Naive B cell (primary cell): ENCODE data around the gene CHPT1. TPM values are rescaled to one million over a fixed set of nuclear protein-coding genes. Genes with fewer than 3 reads are reported as not detected.
"Not testable (repeated sequence)": the region's sequence is repeated elsewhere in the genome, so short reads cannot be mapped to it uniquely, and the experiment has no call there.

Experiments
- ATAC-seq, 2 donors: fragments of 150-1000 bp; cut with Tn5 transposase; 2 replicates each; pipeline ENCODE4 v1.10.0; 2021; ENCODE audit warnings: low read depth in 2 of 2, mild to moderate bottlenecking in 2 of 2, moderate library complexity in 2 of 2
- DNase-seq: peaks from one replicate; pipeline ENCODE4 v3.0.0; 2022
- H3K27ac Mint-ChIP-seq, 6 donors: one replicate each; pipeline ENCODE4 v1.8.0; 2020 to 2022; ENCODE audit warnings: mild to moderate bottlenecking in 6 of 6, mixed read lengths in 6 of 6, moderate library complexity in 5 of 6, inconsistent platforms in 2 of 6
- H3K27me3 Mint-ChIP-seq, 3 donors: one replicate each; pipeline ENCODE4 v1.8.0; 2021 to 2022; ENCODE audit warnings: mixed read lengths in 3 of 3, mild to moderate bottlenecking in 1 of 3
- H3K36me3 Mint-ChIP-seq, 2 donors: one replicate each; pipeline ENCODE4 v1.8.0; 2020 to 2022; ENCODE audit warnings: mixed read lengths in 2 of 2, inconsistent platforms in 1 of 2, mild to moderate bottlenecking in 1 of 2
- H3K4me1 Mint-ChIP-seq, 3 donors: one replicate each; pipeline ENCODE4 v1.8.0; 2020 to 2022; ENCODE audit warnings: mixed read lengths in 3 of 3, inconsistent platforms in 1 of 3, mild to moderate bottlenecking in 1 of 3, moderate library complexity in 1 of 3
- H3K4me3 Mint-ChIP-seq, 8 donors: one replicate each; pipeline ENCODE4 v1.8.0; 2020 to 2022; ENCODE audit warnings: mild to moderate bottlenecking in 8 of 8, mixed read lengths in 8 of 8, moderate library complexity in 8 of 8, inconsistent platforms in 2 of 8
- H3K9me3 Mint-ChIP-seq, 7 donors: one replicate each; pipeline ENCODE4 v1.8.0; 2020 to 2022; ENCODE audit warnings: mixed read lengths in 7 of 7, mild to moderate bottlenecking in 5 of 7, inconsistent platforms in 2 of 7, moderate library complexity in 1 of 7
- polyA plus RNA-seq, 6 donors: library from polyadenylated mRNA; unstranded; fragments of 300-500 nt; fragmentation: Illumina TruSeq; gene quantifications; one replicate each; pipeline ENCODE4 v1.2.3, GENCODE V29; 2021; ENCODE audit warnings: low read depth in 6 of 6

The CHPT1 gene
- polyA plus RNA-seq, 6 donors from 2014 or later, result 88.3 to 185 (median 105) TPM

DNA sequence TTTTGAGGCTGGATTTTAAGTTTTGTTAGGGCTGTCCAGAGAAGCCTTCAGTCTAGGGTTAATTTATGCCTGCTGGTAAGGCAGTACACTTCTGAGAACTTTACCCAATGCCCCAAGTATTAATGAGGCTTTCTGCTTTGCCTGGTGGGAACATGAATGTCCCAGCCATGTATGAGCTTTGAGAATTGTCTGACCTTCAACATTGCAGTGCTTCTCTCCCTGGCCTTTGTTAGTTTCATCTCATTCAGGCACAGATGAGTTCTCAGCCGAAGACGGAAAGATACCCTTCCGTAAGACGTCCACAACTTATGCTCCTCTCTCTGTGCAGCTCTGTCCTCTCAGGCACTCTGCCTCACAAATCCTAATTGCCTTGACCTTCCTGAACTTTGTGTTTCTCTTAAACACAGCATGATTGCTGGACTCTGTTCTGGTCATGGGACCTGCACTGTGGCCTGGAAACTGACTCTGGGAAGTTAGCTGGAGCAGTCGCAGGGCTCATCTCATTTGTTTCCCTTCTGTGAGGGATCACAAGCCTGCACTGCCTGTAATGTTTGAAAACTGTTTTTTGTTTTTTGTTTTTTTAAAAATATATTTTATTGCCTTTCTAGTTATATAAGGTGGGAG is 15.7 kb downstream of the CHPT1 start:
- Mint-ChIP-seq H3K27me3 (no peaks in the 10 kb centered on the region), H3K4me1 (peaks cover 43 to 52% (median 47%) of the 10 kb centered on the region in 3 donors), H3K36me3 (peaks cover 0 to 8% of the 10 kb centered on the region in 2 donors), H3K4me3 (no peak overlapping the region), H3K27ac (peak overlapping the region in 1 of 6 donors; percentile 70), H3K9me3 (no peaks in the 10 kb centered on the region)
- no peak for DNase-seq
- ATAC-seq, result no peak

DNA sequence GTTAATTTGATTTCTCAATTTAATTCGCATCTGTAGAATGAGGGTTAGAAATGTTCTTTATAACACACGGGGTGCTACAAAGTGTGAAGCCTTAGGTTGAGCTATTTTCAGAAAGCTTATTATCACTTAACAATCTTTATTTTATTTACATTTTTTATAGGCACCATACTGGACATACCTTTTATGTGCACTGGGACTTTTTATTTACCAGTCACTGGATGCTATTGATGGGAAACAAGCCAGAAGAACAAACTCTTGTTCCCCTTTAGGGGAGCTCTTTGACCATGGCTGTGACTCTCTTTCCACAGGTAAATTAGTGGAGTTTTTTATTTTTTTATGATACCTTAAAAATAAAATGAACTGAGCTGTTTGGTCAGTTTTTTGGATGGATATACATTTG is 16.5 kb downstream of the CHPT1 start:
- no peaks in the 10 kb centered on the region for H3K9me3 Mint-ChIP-seq

DNA sequence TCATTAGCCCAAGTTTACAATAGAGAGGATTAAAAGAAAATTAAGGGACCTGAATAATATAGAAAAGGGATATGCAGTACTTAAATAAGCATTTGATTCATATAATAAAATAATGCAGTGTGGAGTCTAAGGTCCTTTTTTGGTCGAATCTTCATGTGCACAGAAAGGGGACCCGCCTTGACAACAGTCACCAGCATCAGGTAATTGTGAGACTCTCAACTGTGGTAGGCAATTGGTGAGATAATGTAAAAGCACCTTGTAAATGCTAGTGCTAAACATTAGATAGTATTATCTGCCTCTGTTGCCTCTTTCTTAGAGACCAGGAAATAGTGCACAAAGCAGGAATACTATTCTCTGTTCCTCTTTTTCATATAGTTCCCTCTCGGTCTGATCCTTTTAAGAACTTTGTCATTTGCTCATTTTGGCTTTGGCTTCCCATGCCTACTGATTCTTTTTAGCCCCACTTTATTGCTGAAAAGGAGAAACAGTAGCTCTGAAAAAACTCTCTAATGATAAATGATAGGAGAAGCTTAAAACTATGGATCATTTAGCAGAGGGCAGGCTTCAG is 17.5 kb downstream of the CHPT1 start:
- Mint-ChIP-seq H3K4me1 (peaks cover 37 to 40% (median 40%) of the 10 kb centered on the region in 3 donors), H3K9me3 (no peaks in the 10 kb centered on the region), H3K27me3 (no peaks in the 10 kb centered on the region), H3K36me3 (peaks cover 0 to 10% of the 10 kb centered on the region in 2 donors), H3K27ac (peak overlapping the region in 2 of 6 donors; percentile 2 to 33), H3K4me3 (no peak overlapping the region)
- no peak for DNase-seq
- peak; percentile 40 to 45 for ATAC-seq

More for the DNA sequence above, 16.5 kb downstream of the CHPT1 start:
- ATAC-seq (no peak), DNase-seq (no peak)
- H3K4me1 Mint-ChIP-seq, result peaks cover 43 to 50% (median 47%) of the 10 kb centered on the region in 3 donors
- H3K27me3 Mint-ChIP-seq, result no peaks in the 10 kb centered on the region
- H3K4me3 Mint-ChIP-seq, result no peak overlapping the region
- H3K27ac Mint-ChIP-seq, result no peak overlapping the region
- peaks cover 0 to 9% of the 10 kb centered on the region in 2 donors for H3K36me3 Mint-ChIP-seq

DNA sequence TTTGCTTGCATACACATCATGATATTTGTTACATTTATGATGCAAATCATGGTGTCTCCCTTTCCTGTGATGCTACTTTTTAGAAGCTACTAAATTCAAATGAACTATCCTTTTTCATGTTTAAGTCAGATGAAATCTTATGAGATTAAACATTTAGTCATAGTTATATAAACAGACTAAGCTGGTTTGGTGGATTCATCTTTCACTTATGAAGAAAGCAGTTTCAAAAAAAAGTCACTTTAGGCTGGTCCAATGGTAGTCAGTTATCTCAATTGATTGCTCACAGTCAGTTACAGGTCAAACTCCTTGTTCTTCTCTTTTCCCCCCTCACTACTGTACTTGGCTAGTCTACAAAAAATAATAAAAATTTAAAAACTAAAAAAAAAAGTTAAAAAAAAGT is 22.1 kb downstream of the CHPT1 start:
- H3K9me3 Mint-ChIP-seq, result no peaks in the 10 kb centered on the region
- H3K27me3 Mint-ChIP-seq, result no peaks in the 10 kb centered on the region
- peaks cover 7 to 20% of the 10 kb centered on the region in 2 donors for H3K36me3 Mint-ChIP-seq
- peaks cover 6 to 19% (median 13%) of the 10 kb centered on the region in 3 donors for H3K4me1 Mint-ChIP-seq
- H3K4me3 Mint-ChIP-seq, result no peak overlapping the region
- no peak for ATAC-seq
- DNase-seq, result no peak
- H3K27ac Mint-ChIP-seq, result no peak overlapping the region

DNA sequence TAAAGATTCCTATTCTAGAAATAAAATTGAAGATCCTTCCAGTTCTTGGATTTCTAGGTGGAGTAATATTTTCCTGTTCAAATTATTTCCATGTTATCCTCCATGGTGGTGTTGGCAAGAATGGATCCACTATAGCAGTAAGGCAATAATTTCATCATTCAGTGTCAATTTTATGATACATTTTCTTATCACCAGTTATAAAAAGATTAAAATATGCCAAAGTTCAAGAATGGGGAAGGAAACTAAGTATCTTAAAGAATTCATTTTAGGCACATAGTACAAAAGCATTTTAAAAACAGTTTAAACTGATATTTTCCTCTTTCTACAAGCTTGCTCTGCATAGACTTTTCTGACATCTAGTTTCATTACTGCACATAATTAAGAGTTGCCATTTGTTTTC is 22.7 kb downstream of the CHPT1 start:
- H3K36me3 Mint-ChIP-seq, result peaks cover 7 to 20% of the 10 kb centered on the region in 2 donors
- no peaks in the 10 kb centered on the region for H3K27me3 Mint-ChIP-seq
- no peaks in the 10 kb centered on the region for H3K9me3 Mint-ChIP-seq
- DNase-seq (no peak), ATAC-seq (no peak)
- peaks cover under 1 to 14% (median 10%) of the 10 kb centered on the region in 3 donors for H3K4me1 Mint-ChIP-seq
- peak overlapping the region in 1 of 6 donors; percentile 42 for H3K27ac Mint-ChIP-seq
- H3K4me3 Mint-ChIP-seq, result no peak overlapping the region

DNA sequence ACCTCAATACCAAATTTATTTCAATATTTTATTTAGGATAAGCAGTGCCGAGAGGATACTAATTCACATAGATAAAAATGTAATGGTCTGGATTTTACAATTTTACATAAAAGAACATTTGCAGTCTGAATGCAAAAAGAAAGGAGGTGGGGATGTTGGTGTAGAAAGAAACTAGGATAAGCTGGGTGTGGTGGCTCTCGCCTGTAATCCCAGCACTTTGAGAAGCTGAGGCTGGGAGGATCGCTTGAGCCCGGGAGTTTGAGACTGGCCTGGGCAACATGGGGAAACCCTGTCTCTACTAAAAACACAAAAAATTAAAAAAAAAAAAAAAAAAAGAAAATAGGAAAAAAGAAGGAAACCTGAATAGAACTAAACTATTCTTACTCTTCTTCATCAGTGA is 25.0 kb downstream of the CHPT1 start:
- H3K4me3 Mint-ChIP-seq, result no peak overlapping the region
- H3K27me3 Mint-ChIP-seq, result no peaks in the 10 kb centered on the region
- peaks cover 0 to 6% (median 0%) of the 10 kb centered on the region in 3 donors for H3K4me1 Mint-ChIP-seq
- H3K9me3 Mint-ChIP-seq, result no peaks in the 10 kb centered on the region
- DNase-seq (no peak), ATAC-seq (no peak)
- peak overlapping the region in 1 of 6 donors; percentile 51 for H3K27ac Mint-ChIP-seq
- H3K36me3 Mint-ChIP-seq, result peaks cover 14 to 26% of the 10 kb centered on the region in 2 donors

DNA sequence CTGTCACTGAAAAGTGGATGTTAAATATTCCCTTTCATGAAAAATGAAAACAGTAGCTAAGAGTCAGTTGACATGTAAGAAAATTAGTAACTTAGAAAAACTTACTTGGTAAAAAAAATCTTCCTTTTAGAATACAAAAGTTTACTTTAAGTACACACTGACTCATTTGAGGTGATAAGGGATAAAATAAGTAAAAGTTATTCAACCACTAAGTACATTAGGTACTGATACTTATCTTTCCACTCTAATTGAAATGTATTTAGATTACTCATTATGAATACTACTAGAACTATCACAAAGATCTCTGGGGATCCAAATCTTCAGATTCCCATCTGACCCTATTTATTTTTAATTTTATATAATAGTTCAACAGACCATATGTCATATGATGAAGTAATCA is 29.7 kb downstream of the CHPT1 start:
- Mint-ChIP-seq H3K27me3 (no peaks in the 10 kb centered on the region), H3K27ac (no peak overlapping the region), H3K9me3 (peaks cover 0 to 2% (median 0%) of the 10 kb centered on the region in 7 donors), H3K4me1 (peaks cover 4 to 7% (median 4%) of the 10 kb centered on the region in 3 donors), H3K36me3 (peaks cover 19 to 32% of the 10 kb centered on the region in 2 donors), H3K4me3 (no peak overlapping the region)
- ATAC-seq, result no peak
- no peak for DNase-seq

DNA sequence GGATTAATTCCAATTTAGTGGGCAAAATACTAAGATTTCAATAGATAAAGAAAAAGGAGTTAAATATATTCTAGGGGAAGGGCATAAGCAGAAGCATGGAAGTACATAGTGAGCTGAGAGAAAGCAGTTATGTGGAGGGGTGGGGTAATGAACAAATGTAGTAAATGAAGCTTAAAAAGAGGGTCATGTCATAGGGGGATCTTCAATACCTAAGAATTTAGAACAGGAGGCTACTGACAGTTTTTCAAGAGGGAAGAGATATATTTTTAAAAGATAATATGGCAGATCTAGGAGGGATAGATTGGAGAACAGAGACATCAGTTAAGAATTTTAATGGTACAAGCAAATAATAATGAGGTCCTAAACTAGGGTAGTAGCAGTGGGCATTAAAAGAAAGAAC is 32.4 kb downstream of the CHPT1 start:
- H3K9me3 Mint-ChIP-seq, result peaks cover 0 to 5% (median 0%) of the 10 kb centered on the region in 7 donors
- DNase-seq, result no peak
- H3K4me1 Mint-ChIP-seq, result peaks cover 10 to 17% (median 15%) of the 10 kb centered on the region in 3 donors
- peak overlapping the region in 5 of 6 donors; percentile 4 to 86 (median 77) for H3K27ac Mint-ChIP-seq
- H3K36me3 Mint-ChIP-seq, result peaks cover 24 to 38% of the 10 kb centered on the region in 2 donors
- no peak overlapping the region for H3K4me3 Mint-ChIP-seq
- ATAC-seq, result no peak
- no peaks in the 10 kb centered on the region for H3K27me3 Mint-ChIP-seq

DNA sequence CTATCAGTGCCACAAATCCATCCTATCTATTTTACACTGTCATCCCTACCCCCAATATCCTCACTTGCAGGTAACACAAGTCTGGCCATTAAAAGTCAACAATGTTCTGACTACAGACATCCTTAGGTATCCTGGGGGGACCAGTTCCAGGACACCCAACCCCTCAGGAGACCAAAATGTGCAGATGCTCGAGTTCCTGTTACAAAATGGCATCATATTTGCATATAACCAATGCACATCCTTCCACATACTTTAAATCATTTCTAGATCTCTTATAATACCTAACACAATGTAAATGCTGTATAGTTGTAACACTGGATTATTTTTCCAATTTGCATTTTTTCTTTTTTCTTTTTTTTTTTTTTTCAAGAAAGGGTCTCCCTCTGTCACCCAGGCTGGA is 34.9 kb downstream of the CHPT1 start:
- Mint-ChIP-seq H3K27ac (peak overlapping the region; percentile 74 to 96 (median 87)), H3K36me3 (peaks cover 20 to 30% of the 10 kb centered on the region in 2 donors), H3K27me3 (no peaks in the 10 kb centered on the region), H3K4me1 (peaks cover 11 to 17% (median 15%) of the 10 kb centered on the region in 3 donors), H3K9me3 (peaks cover 0 to 5% (median 0%) of the 10 kb centered on the region in 7 donors), H3K4me3 (peak overlapping the region in 3 of 8 donors; percentile 34 to 80 (median 42))
- peak; percentile 65 to 68 for ATAC-seq
- no peak for DNase-seq

DNA sequence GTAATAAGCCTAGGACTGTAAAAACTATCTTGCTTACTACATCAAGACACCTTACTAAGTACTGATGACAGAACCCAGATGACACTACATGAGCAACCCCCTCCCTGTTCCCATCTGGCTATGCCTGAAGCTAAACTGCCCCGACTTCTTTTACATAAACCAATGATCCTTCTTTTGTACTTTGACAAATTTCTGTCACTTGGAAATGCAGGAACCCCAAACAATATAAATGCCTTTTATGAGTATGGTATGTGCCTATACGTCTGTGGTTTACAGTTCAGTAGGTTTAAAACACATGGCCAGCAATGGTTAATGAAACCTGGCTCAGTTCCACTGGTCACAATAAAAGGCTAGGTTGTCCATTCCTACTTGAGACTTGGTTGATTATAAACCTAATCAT is 35.7 kb downstream of the CHPT1 start:
- peak overlapping the region in 1 of 8 donors; percentile 17 for H3K4me3 Mint-ChIP-seq

DNA sequence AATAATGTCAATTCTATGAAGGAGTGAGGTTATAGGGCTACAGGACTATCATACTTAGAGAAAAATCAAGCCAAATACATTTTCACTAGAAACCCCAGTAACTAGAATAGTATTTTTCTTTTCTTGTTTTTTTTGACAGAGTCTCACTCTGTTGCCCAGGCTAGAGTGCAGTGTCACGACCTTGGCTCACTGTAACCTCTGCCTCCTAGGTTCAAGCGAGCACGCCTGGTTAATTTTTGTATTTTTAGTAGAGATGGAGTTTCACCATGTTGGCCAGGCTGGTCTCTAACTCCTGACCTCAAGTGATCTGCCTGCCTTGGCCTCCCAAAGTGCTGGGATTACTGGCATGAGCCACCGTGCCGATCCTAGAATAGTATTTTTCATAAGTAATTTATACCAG is 37.0 kb downstream of the CHPT1 start:
- H3K27me3 Mint-ChIP-seq, H3K9me3 Mint-ChIP-seq, DNase-seq, H3K4me3 Mint-ChIP-seq, ATAC-seq: not testable (repeated sequence)
- Mint-ChIP-seq H3K4me1 (peaks cover 13 to 17% (median 15%) of the 10 kb centered on the region in 3 donors), H3K36me3 (peaks cover 25 to 28% of the 10 kb centered on the region in 2 donors), H3K27ac (peak overlapping the region in 3 of 6 donors; percentile 20 to 36 (median 29))

More for the DNA sequence above, 35.7 kb downstream of the CHPT1 start:
- no peak for ATAC-seq
- peaks cover 25 to 36% of the 10 kb centered on the region in 2 donors for H3K36me3 Mint-ChIP-seq
- H3K27ac Mint-ChIP-seq, result peak overlapping the region in 4 of 6 donors; percentile 33 to 92 (median 86)
- H3K4me1 Mint-ChIP-seq, result peaks cover 13 to 17% (median 15%) of the 10 kb centered on the region in 3 donors
- H3K9me3 Mint-ChIP-seq, result peaks cover 0 to 5% (median 0%) of the 10 kb centered on the region in 7 donors
- DNase-seq, result no peak
- no peaks in the 10 kb centered on the region for H3K27me3 Mint-ChIP-seq

DNA sequence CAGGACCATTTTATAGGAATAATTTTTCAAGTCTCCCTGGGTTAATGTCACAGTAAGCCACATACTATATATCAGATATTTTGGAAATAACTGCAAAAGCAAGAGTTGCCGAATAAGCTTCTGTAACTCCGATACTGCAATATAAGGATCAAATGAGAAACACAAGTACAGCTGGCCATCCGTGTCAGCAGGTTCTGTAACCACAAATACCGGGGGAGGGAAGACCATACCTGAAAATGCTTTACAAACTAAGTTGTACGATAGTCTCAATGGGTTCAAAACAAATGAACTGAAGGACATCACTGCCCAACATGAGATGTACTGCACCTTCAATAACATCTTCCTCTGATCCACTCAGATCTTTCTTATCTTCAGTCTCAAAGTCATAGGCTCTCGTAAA is 40.0 kb downstream of the CHPT1 start:
- Mint-ChIP-seq H3K4me1 (peaks cover 18 to 27% (median 21%) of the 10 kb centered on the region in 3 donors), H3K4me3 (no peak overlapping the region), H3K9me3 (no peaks in the 10 kb centered on the region), H3K27me3 (no peaks in the 10 kb centered on the region), H3K36me3 (peaks cover 20 to 24% of the 10 kb centered on the region in 2 donors), H3K27ac (peak overlapping the region in 4 of 6 donors; percentile 0 to 86 (median 48))
- DNase-seq (no peak), ATAC-seq (no peak)

DNA sequence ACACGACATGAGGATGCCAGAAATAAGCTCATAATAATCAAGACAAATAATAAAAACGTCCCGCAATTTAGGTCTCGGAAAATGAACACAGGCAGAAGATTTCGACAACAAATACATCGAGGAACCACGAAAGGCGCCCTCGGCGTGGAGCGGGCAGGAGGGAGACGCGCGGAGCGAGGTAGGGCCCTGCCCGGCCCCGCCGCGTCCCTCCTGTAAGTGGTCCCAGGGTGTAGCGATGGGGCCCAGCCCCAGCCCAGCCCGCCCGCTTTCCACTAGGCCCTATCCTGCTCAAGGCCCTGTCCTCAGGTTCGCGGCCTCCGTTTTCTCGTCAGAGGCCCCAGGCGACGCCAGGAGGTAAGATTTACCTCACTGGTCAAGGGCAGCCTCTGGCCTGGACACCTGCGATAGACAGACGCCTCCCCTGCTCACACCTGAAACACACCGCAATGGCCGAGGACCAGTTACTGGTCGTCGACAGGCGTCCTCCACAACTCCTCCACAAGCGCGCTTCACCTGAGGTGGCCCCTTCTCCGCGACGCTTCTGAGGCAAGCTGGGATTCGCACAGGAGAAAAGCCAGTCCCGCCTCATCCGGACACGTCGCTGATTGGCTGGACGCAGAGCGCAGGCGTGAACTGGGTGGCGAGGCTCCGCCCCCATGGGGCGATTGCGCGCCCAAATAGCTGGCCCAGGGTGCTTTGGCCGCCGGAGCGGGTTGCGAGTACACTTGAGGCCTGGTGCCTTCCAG is 41.7 kb downstream of the CHPT1 start, which contains the start of gene SYCP3:
Gene SYCP3 (minus strand): TSS at position 543 of the 746 bp plus-strand sequence. CDS start 1,527 bp downstream, outside the sequence.
- ATAC-seq, result no peak

More for the DNA sequence above, 41.7 kb downstream of the CHPT1 start, which contains the start of gene SYCP3:
- H3K4me3 Mint-ChIP-seq, result peak within 1 kb of the TSS in 1 of 8 donors; percentile 60
- no peaks in the 10 kb centered on the region for H3K9me3 Mint-ChIP-seq
- H3K27ac Mint-ChIP-seq, result peak within 1 kb of the TSS in 5 of 6 donors; percentile 63 to 86 (median 79)
- peaks cover 31 to 34% (median 34%) of the 10 kb centered on the region in 3 donors for H3K4me1 Mint-ChIP-seq
- no peaks in the 10 kb centered on the region for H3K27me3 Mint-ChIP-seq
- H3K36me3 Mint-ChIP-seq, result peaks cover 17 to 18% of the 10 kb centered on the region in 2 donors
- DNase-seq, result no peak
